SJSA1 (cell line): ENCODE data around the gene SRPK3. TPM values are rescaled to one million over a fixed set of nuclear protein-coding genes. Genes with fewer than 3 reads are reported as not detected.

Experiments
- DNase-seq, 2 experiments: peaks; one replicate each; pipeline ENCODE4 v3.0.0-alpha.2; 2015 to 2020; ENCODE audit warnings: low spot score in 2 of 2, low read depth in 1 of 2
- H3K27ac ChIP-seq: fragments of 250-450 bp; sonication (Bioruptor Pico); 2 replicates; pipeline ENCODE4 v1.5.1; 2020; ENCODE audit warnings: mild to moderate bottlenecking, moderate library complexity
- H3K27me3 ChIP-seq: fragments of 250-450 bp; sonication (Bioruptor Pico); replicated peaks from 2 replicates; pipeline ENCODE4 v1.5.1; 2020; ENCODE audit warnings: mild to moderate bottlenecking, moderate library complexity
- H3K36me3 ChIP-seq: fragments of 250-450 bp; sonication (Bioruptor Pico); 2 replicates; pipeline ENCODE4 v1.5.1; 2020; ENCODE audit warnings: mild to moderate bottlenecking
- H3K4me1 ChIP-seq: fragments of 250-450 bp; sonication (Bioruptor Pico); replicated peaks from 2 replicates; pipeline ENCODE4 v1.6.1; 2021; ENCODE audit warnings: mild to moderate bottlenecking
- H3K4me3 ChIP-seq: fragments of 250-450 bp; sonication (Bioruptor Pico); 2 replicates; pipeline ENCODE4 v1.5.1; 2020; ENCODE audit warnings: mild to moderate bottlenecking
- H3K9me3 ChIP-seq: fragments of 250-450 bp; sonication (Bioruptor Pico); replicated peaks from 2 replicates; pipeline ENCODE4 v1.5.1; 2020; ENCODE audit warnings: mild to moderate bottlenecking
- total RNA-seq: library from RNA; depleted of rRNA; stranded (reverse); fragments of >200 nt; shearing (Covaris generic); gene quantifications from 2 replicates; pipeline ENCODE4 v1.2.3, GENCODE V29; 2014

Gene SRPK3
- total RNA-seq, 1 experiment from 2014 or later = not detected

DNA sequence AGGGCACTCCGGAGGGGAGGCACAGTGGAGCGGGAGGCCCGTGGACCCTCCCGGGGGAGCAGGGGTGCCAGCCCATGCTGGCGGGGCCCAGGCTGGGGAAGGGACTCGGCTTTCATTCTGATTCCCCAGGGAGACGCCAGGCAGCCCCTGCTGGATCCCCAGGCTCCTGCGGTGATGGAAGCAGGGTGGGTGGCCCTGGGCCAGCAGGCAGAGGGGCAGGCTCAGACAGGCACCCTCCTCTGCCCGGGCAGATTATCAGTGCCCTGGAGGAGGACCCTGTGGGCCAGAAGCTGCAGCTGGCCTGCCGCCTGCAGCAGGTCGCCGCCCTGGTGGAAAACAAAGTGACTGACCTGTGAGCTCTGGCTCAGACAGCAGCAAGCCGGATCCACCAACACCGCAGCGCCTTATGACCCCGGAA lies 2.1 kb upstream of the SRPK3 start:
- Histone ChIP-seq H3K27ac (no peak overlapping the region), H3K9me3 (no peaks in the 10 kb centered on the region), H3K27me3 (no peaks in the 10 kb centered on the region), H3K36me3 (no peaks in the 10 kb centered on the region), H3K4me1 (no peaks in the 10 kb centered on the region), H3K4me3 (no peak overlapping the region)
- DNase-seq = no peak

DNA sequence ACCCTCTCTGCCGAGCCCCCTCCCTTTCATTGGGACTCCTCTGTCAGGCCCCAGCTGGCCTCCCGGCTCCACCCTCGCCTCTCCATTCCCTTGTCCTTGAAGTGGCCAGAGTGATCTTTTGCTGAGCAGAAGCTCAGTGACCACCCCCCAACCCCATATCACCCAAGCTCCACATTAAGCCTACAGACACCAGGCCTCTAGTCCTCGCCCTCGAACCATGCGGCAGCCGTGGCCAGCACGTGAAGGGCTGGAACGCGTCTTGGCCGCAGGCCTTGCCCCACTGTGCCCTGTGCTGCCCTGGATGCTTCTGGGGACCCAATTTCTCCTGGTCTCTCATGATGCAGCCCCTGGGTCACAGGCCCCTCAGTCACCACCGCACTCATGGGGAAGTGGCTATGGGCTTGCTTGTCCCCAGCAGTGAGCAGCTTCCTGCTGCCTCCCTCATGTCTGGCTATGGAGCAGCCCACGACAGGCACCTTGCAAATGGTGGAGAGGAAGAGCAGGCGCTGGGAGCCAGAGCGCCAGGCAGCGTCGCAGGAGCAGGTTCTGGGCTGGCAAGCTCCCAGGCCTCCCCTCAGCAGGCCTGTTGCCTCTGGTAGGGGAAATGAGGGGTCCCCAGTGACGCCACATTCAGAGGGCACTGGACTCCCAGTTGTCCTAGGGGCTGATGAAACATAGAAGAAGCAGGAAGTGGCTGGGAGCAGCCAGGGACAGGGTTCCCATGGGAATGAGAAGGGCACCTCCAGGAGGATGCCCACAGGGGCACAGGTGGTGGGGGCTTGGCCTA lies 757 bp upstream of the SRPK3 start:
- H3K9me3 ChIP-seq = no peaks in the 10 kb centered on the region
- H3K27ac ChIP-seq = no peak overlapping the region
- H3K36me3 ChIP-seq = no peaks in the 10 kb centered on the region
- no peak for DNase-seq
- H3K4me3 ChIP-seq = no peak overlapping the region
- H3K4me1 ChIP-seq = no peaks in the 10 kb centered on the region
- H3K27me3 ChIP-seq = no peaks in the 10 kb centered on the region

DNA sequence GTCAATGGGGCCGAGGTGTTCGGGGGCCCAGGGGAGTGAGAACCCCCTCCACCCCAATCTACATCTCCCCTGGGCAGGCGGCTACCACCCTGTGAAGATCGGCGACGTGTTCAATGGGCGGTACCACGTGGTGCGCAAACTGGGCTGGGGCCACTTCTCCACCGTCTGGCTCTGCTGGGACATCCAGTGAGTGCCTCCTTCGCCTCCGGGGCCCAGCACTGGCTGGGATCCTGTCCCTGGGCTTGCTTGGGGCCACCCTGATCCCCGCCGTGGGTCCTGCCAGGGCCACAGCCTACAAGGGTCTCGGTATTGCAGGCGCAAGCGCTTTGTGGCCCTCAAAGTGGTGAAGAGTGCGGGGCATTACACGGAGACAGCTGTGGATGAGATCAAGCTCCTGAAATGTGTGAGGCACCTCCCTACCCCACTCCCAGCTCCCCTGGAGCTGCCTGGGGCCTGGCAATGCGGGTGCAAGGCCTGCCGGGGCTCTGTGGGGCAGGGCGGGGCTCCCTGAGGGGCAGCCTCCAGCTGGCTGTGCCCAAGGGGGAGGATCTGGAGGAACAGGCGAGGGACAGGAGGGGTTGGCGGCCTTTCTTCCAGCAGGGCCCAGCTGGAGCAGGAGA lies 697 bp downstream of the SRPK3 start:
- no peak overlapping the region for H3K4me3 ChIP-seq
- H3K9me3 ChIP-seq = no peaks in the 10 kb centered on the region
- H3K27me3 ChIP-seq = no peaks in the 10 kb centered on the region
- DNase-seq = no peak
- no peaks in the 10 kb centered on the region for H3K4me1 ChIP-seq
- no peak overlapping the region for H3K27ac ChIP-seq
- no peaks in the 10 kb centered on the region; the same call in 1 of the 2 replicates for H3K36me3 ChIP-seq

DNA sequence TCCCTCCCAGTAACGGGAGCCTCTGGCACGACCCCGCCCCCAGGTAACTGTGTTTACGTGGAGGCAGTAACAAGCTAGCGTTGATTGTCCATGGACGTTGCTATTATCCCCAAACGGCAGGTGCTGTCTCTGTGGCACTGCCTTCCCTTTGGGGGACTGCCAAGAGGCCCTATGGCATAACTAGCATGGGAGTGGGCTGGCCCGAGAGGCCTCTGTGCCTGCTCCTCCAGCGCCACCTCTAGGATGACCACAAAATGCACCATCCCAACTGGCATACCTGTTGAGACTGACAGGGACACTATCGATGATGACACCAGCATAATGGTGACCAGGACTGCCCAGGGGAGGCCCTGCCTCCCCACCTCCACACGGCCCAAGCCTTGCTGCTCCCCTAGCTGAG lies 1.5 kb downstream of the SRPK3 start:
- DNase-seq = no peak
- Histone ChIP-seq H3K27me3 (no peaks in the 10 kb centered on the region), H3K4me3 (no peak overlapping the region), H3K9me3 (no peaks in the 10 kb centered on the region), H3K27ac (no peak overlapping the region), H3K4me1 (no peaks in the 10 kb centered on the region), H3K36me3 (no peaks in the 10 kb centered on the region; the same call in 1 of the 2 replicates)

DNA sequence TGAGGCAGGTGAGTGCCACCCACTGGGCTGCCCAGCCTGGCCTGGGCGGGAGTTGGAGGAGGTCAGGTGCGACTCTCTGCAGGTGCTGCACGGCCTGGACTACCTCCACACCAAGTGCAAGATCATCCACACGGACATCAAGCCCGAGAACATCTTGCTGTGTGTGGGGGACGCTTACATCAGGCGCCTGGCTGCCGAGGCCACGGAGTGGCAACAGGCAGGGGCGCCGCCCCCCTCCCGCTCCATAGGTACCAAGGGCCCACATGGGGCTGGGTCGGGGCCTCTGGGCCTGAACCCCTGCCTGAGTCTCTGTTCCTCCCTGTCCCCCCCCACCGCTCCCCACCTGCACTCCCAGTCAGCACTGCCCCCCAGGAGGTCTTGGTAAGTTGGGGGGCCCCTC lies 2.0 kb downstream of the SRPK3 start:
- no peak overlapping the region for H3K27ac ChIP-seq

DNA sequence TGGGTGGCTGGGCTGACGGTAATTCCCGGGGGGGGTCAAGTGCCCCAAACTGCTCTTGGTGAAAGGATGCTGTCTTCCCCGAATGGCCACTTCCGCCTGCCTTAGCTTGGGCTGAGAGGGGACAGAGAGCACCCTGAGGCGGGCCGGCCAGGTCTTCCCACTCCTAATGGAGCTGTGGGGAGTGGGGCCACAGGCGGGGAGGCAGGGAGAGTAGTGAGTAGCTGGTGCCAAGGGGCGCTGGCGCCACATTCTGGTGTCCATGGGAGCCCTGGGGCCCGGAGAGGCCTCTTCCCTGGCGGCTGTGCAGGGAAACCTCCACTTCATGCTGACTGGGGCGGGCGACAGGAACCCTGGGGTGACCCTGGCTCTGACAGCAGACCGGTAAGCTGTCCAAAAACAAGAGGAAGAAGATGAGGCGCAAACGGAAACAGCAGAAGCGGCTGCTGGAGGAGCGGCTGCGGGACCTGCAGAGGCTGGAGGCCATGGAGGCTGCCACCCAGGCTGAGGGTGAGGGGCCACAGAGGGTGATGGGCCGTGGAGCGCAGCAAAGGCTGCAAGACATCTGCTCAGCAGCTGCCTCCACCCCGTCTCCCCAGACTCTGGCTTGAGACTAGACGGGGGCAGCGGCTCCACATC lies 2.7 kb downstream of the SRPK3 start:
- Histone ChIP-seq H3K4me3 (no peak overlapping the region), H3K27ac (no peak overlapping the region), H3K36me3 (no peaks in the 10 kb centered on the region; the same call in 1 of the 2 replicates), H3K4me1 (no peaks in the 10 kb centered on the region), H3K27me3 (no peaks in the 10 kb centered on the region), H3K9me3 (no peaks in the 10 kb centered on the region)
- no peak for DNase-seq

More for the DNA sequence above, 2.0 kb downstream of the SRPK3 start:
- H3K27me3 ChIP-seq = no peaks in the 10 kb centered on the region
- no peaks in the 10 kb centered on the region; the same call in 1 of the 2 replicates for H3K36me3 ChIP-seq
- no peak for DNase-seq
- no peaks in the 10 kb centered on the region for H3K9me3 ChIP-seq
- no peak overlapping the region for H3K4me3 ChIP-seq
- H3K4me1 ChIP-seq = no peaks in the 10 kb centered on the region

DNA sequence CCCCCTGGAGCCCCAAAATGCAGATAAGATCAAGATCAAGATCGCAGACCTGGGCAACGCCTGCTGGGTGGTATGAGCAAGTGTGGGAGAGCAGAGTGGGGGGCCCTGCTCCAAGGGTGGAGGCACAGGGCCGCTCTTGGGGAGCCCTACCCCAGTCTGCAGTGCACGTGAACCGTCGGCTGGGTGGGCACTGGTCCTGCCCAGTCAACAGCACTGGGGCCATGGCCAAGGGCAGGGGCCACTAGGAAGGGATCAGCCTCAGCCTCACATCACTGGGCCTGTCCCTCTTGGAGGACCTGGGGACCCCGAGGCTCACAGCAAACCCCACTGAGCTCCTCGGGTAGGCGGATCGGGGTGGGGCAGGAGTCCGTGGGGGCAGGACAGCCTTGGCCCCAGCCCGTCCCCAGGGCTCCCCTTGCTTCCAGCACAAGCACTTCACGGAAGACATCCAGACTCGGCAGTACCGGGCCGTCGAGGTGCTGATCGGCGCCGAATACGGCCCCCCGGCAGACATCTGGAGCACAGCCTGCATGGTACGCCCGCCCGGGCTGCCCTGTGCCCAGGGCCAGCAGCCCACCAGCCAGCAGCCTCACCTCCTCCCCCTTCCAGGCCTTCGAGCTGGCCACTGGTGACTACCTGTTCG lies 3.6 kb downstream of the SRPK3 start:
- no peak for DNase-seq
- Histone ChIP-seq H3K27me3 (no peaks in the 10 kb centered on the region), H3K4me3 (no peak overlapping the region), H3K27ac (no peak overlapping the region), H3K36me3 (peaks cover 3% of the 10 kb centered on the region; the same call in 1 of the 2 replicates), H3K4me1 (no peaks in the 10 kb centered on the region), H3K9me3 (no peaks in the 10 kb centered on the region)

DNA sequence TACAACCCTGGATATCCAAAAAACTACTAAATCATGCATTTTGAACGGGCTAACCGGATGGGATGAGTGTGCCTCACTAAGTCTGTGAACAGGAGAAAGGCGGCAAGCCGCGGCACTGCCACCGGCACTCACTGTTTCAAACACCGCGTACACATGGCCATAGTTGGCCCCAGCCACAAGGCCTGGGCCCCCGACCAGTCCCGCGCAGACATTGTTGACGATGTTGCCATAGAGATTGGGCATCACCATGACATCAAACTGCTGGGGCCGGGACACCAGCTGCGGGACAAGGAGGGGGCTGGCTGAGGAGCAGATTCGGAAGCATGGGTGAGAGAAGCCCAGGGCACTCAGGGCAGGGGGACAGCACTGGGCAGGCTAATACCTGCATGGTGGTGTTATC lies 5.8 kb downstream of the SRPK3 start:
- no peaks in the 10 kb centered on the region for H3K4me1 ChIP-seq
- H3K27me3 ChIP-seq = no peaks in the 10 kb centered on the region
- H3K27ac ChIP-seq = no peak overlapping the region
- H3K4me3 ChIP-seq = no peak overlapping the region
- no peak for DNase-seq
- peaks cover 3% of the 10 kb centered on the region; the same call in 1 of the 2 replicates for H3K36me3 ChIP-seq
- H3K9me3 ChIP-seq = no peaks in the 10 kb centered on the region

DNA sequence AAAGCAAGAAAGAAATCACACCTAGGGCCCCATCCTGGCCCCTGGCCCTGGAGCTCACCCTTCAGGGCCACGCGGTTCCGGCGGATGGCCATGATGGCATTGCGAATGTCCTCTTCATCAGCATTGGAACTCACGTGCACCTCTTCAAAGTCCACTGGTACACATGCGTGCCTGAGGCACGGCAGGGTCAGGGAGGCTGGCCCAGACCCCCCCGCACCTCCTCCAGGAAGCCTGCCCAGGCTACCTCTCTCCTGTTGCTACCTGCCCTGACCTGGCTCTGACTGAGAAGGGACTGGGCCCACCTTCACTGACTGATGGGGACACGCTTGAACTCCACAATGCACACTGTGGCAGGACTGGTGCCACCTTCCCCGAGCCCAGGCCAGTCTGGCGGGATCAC lies 8.8 kb downstream of the SRPK3 start:
- Histone ChIP-seq H3K27ac (no peak overlapping the region), H3K4me1 (peaks cover 5% of the 10 kb centered on the region; the same call in 1 of the 2 replicates), H3K27me3 (no peaks in the 10 kb centered on the region), H3K36me3 (peaks cover 9% of the 10 kb centered on the region), H3K4me3 (no peak overlapping the region), H3K9me3 (no peaks in the 10 kb centered on the region)
- no peak for DNase-seq

DNA sequence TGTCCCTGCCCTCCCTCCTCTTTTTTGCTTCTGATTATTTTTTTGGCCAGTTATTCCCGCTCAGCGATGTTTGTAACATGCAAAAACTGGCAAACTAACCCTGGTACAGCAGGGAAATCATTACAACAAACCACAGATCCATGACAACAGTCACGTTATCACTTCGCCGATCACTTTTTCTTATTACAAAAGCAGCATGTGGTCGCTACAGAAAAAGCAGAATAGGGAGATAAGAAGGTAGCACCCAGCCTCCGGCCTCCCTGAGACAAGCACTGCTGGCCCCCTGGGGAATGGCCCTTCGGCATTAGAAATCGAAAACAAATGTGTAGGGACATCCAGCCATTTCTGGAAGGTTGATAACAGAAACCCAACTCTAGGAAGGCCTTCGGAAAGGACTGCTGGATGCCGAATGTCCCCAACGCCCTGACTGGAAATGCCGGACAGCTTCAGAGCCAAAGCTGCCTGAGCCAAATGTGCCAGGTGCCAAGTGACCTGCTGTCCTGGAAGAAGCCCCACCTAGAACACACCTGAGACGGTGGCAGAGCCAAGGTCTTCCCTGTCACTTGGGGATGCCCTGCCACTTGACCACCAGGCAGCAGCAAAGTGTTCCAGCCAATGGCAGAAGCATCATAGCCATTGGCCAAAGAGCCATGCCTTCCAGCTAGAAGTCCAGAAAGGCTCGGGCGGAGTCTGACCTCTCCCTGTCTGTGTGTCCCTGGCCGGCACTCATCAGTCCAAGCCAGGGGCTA lies 10.4 kb downstream of the SRPK3 start:
- Histone ChIP-seq H3K9me3 (no peaks in the 10 kb centered on the region), H3K27ac (no peak overlapping the region), H3K36me3 (peaks cover 16% of the 10 kb centered on the region), H3K4me1 (peaks cover 15% of the 10 kb centered on the region), H3K4me3 (no peak overlapping the region), H3K27me3 (no peaks in the 10 kb centered on the region)
- no peak for DNase-seq

DNA sequence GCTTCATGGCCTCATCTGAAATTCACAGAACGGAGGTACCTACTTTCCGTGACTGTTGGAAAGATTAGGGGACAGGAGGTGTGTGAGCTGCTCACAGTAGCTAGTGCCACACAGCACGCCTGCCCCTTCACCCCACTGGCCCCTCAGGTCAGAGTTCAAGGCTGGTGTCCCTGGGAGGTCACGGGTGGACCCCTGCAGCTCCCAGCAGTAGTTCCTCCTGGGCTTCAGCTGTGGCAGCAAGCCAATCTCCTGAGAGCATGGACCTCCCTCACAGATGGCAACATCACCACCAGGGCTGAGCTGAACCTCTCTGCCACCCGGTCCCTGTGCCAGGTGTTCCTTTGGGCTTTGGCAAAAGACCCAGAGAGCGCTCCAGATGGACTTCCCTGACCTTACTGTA lies 11.5 kb downstream of the SRPK3 start:
- no peak for DNase-seq
- Histone ChIP-seq H3K4me3 (no peak overlapping the region), H3K36me3 (peaks cover 21% of the 10 kb centered on the region), H3K27me3 (no peaks in the 10 kb centered on the region), H3K4me1 (peaks cover 15% of the 10 kb centered on the region), H3K9me3 (no peaks in the 10 kb centered on the region), H3K27ac (no peak overlapping the region)

DNA sequence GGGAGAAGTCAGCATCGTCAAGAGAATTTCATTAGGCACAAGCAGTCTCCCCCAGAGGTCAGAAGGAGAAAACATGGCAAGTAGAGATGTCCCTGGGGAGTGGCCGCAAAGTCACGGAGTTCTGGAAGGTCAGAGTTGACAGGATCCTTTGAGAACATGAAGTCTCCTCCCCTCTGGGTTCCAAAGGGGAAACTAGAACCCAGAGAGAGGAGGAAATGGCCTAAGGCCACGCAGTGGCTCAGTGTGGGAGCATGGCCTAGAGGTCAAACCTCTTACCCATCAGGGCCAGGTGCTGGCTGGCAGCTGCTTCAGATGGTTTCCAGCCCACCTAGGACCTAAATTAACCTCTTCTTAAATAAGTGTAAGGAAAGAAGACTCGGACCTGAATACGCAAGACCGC lies 12.4 kb downstream of the SRPK3 start:
- Histone ChIP-seq H3K36me3 (peaks cover 24% of the 10 kb centered on the region), H3K4me3 (peak overlapping the region; percentile 93), H3K9me3 (no peaks in the 10 kb centered on the region), H3K27me3 (no peaks in the 10 kb centered on the region), H3K4me1 (peaks cover 15% of the 10 kb centered on the region), H3K27ac (peak overlapping the region; percentile 91)
- DNase-seq = no peak
